Esophagus mucosa (tissue), 1 donor: ENCODE results near the gene ZBTB37. TPM values are rescaled to one million over a fixed set of nuclear protein-coding genes. Genes with fewer than 3 reads are reported as not detected.
"Not testable (repeated sequence)": the region's sequence is repeated elsewhere in the genome, so short reads cannot be mapped to it uniquely, and the experiment has no call there.

Experiments used
- ATAC-seq: fragments of 200-7000 bp; cut with Tn5 transposase; one replicate; pipeline ENCODE4 v1.9.1; 2020
- total RNA-seq: library from RNA; stranded (reverse); gene quantifications from one replicate; pipeline ENCODE4 v1.2.4, GENCODE V29; 2023
- donor health status: DM: yes; HTN: yes; CAD: no.

ZBTB37 gene
- total RNA-seq, result 5.0 TPM

GRCh38 chr1:173868266-173869020 lies at the start of gene ZBTB37:
TSS of gene ZBTB37 (plus strand) at chr1:173868380. CDS start at chr1:173870226, 1,846 bp downstream.
- peak; percentile 90 for ATAC-seq

GRCh38 chr1:173818459-173818858 lies 49.7 kb upstream of the ZBTB37 start:
- ATAC-seq, result no peak

GRCh38 chr1:173821680-173822079 lies 46.5 kb upstream of the ZBTB37 start:
- ATAC-seq, result no peak

GRCh38 chr1:173823781-173824314 lies 44.3 kb upstream of the ZBTB37 start:
- ATAC-seq, result no peak

GRCh38 chr1:173824315-173825081 lies 43.7 kb upstream of the ZBTB37 start, which contains the start of the genes CENPL and DARS2:
TSS of gene CENPL (minus strand) at chr1:173824883. CDS start at chr1:173811299, 13,584 bp downstream.
TSS of gene DARS2 (plus strand) at chr1:173824673. CDS start at chr1:173825230, 557 bp downstream.
- ATAC-seq, result peak; percentile 97

- no peak for ATAC-seq
Measured at GRCh38 chr1:173827611-173828010, 40.6 kb upstream of the ZBTB37 start.

GRCh38 chr1:173832748-173833147 lies 35.4 kb upstream of the ZBTB37 start:
- ATAC-seq, result no peak

- peak; percentile 82 for ATAC-seq
Measured at GRCh38 chr1:173852105-173852504, 16.1 kb upstream of the ZBTB37 start.

GRCh38 chr1:173853074-173853473 lies 15.1 kb upstream of the ZBTB37 start:
- ATAC-seq, result no peak

GRCh38 chr1:173856014-173856413 lies 12.2 kb upstream of the ZBTB37 start:
- no peak for ATAC-seq

GRCh38 chr1:173856903-173857302 lies 11.3 kb upstream of the ZBTB37 start:
- no peak for ATAC-seq

- ATAC-seq, result no peak
Measured at GRCh38 chr1:173857363-173857917, 10.7 kb upstream of the ZBTB37 start.

- ATAC-seq, result not testable (repeated sequence)
Measured at GRCh38 chr1:173859547-173859946, 8.6 kb upstream of the ZBTB37 start.

GRCh38 chr1:173860065-173860464 lies 8.1 kb upstream of the ZBTB37 start:
- no peak for ATAC-seq

- ATAC-seq, result peak; percentile 49
Measured at GRCh38 chr1:173861731-173862145, 6.4 kb upstream of the ZBTB37 start.

- ATAC-seq, result not testable (repeated sequence)
Measured at GRCh38 chr1:173862146-173862768, 5.9 kb upstream of the ZBTB37 start.

GRCh38 chr1:173862769-173863223 lies 5.4 kb upstream of the ZBTB37 start:
- ATAC-seq, result no peak

GRCh38 chr1:173863224-173864161 lies 4.7 kb upstream of the ZBTB37 start:
- no peak for ATAC-seq

GRCh38 chr1:173864179-173864867 lies 3.9 kb upstream of the ZBTB37 start:
- ATAC-seq, result no peak

GRCh38 chr1:173865468-173866164 lies 2.6 kb upstream of the ZBTB37 start:
- ATAC-seq, result no peak
